Measurements from ENCODE around the gene RSPH1. TPM values are rescaled to one million over a fixed set of nuclear protein-coding genes. Genes with fewer than 3 reads are reported as not detected.

The RSPH1 gene
- total and polyA plus RNA-seq, 2 experiments from 2014 or later = 0.06 to 0.43 TPM

DNA sequence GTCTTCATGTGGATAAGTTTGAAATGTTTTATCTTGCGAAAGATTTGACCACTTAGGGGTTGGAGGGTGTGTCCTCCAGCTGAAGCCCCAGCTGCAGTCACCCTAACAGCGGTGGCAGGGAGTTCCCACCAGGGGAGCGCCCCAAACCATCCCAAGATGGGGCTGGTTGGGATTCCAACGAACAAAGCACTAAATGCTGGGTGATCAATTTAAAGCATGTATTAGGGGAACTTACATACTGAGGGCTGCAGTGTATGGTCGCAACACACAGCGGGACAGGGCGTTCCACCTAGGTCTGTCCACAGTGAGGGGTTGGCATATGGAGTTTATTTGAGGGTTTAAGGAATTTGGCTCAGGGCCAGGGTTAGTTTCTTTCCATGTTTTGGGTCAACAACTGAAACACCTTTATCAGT is 43.9 kb upstream of the RSPH1 start:
- no peaks in the 10 kb centered on the region for H3K4me1 ChIP-seq (ENCODE audit: low read depth)
- DNase-seq (ENCODE audit: low read depth in 1 of 2, low spot score in 1 of 2) = peak in 1 of 2 donors; percentile 38
- TF ChIP-seq, protein P1, sequence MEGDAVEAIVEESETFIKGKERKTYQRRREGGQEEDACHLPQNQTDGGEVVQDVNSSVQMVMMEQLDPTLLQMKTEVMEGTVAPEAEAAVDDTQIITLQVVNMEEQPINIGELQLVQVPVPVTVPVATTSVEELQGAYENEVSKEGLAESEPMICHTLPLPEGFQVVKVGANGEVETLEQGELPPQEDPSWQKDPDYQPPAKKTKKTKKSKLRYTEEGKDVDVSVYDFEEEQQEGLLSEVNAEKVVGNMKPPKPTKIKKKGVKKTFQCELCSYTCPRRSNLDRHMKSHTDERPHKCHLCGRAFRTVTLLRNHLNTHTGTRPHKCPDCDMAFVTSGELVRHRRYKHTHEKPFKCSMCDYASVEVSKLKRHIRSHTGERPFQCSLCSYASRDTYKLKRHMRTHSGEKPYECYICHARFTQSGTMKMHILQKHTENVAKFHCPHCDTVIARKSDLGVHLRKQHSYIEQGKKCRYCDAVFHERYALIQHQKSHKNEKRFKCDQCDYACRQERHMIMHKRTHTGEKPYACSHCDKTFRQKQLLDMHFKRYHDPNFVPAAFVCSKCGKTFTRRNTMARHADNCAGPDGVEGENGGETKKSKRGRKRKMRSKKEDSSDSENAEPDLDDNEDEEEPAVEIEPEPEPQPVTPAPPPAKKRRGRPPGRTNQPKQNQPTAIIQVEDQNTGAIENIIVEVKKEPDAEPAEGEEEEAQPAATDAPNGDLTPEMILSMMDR (IDR thresholded peaks at IDR 0.05; ENCODE audit: low read depth, low read length) = peak; percentile 12

DNA sequence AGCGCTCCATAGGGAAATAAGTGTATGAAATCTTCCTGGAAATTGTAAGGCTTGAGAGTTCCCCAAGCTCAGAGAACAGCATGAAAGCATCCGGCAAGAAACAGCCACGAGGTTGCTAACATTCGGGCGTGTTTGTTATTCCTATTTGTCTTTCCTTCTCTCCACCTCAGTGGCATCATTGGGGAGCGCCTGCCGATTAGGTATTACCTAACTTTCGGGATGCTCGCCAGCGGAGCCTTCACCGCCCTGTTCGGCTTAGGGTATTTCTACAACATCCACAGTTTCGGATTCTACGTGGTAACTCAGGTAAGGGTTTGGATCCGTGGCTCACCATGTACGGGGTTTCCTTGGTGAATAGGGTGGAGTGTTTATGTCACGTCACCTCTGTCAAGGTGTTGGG is 43.3 kb upstream of the RSPH1 start:
- H3K27me3 ChIP-seq = no peaks in the 10 kb centered on the region
- H3K36me3 ChIP-seq = no peaks in the 10 kb centered on the region
- H3K9me3 ChIP-seq (ENCODE audit: low read depth) = no peaks in the 10 kb centered on the region
- DNase-seq (ENCODE audit: low read depth in 1 of 2, low spot score in 1 of 2) = no peak
- no peak overlapping the region for H3K4me3 ChIP-seq
- no peaks in the 10 kb centered on the region for H3K4me1 ChIP-seq (ENCODE audit: low read depth)
- no peak overlapping the region for H3K27ac ChIP-seq
- TF ChIP-seq, protein P1 (IDR thresholded peaks at IDR 0.05; ENCODE audit: low read depth, low read length) = no peak

More for the DNA sequence above, 43.9 kb upstream of the RSPH1 start:
- no peaks in the 10 kb centered on the region for H3K36me3 ChIP-seq
- H3K9me3 ChIP-seq (ENCODE audit: low read depth) = no peaks in the 10 kb centered on the region
- H3K27ac ChIP-seq = no peak overlapping the region
- H3K4me3 ChIP-seq = no peak overlapping the region
- no peaks in the 10 kb centered on the region for H3K27me3 ChIP-seq

DNA sequence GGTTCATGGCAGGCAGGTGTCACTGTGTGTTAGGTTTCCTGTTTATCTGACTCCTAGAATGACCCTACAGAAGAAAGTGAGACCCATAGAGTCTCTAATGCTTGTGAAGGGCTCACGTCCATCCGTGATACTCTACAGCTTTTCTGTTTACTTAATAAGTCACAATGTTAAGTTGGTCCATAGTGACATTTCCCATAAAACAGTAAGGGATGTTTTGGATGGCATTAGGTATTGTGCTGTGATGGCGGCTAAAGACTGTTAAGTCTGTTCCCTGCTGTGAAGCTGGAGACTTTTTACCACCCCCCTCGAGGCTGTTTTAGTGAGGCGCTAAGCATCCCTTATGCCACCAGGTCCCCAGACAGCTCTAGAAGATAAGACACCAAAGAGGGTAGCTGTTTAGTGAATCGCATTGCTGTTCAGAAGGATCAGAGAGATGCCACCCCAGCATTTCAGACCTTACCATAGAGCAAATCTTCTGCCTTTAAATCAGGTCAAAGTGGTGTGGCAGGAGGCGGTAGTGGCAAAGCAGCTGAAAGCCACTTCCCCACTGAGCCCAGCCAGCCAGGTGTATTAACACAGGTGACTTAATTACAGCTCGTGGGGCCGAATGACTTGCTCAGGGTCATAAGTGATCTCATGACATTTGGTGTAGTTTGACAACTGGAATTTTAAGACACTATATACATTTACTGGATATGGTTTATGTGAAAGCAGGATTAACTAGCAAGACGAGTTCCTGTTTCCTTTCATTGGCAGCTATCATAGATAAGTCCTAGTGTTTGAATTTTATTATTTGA is 42.7 kb upstream of the RSPH1 start:
- Histone ChIP-seq H3K27me3 (no peaks in the 10 kb centered on the region), H3K9me3 (ENCODE audit: low read depth) (no peaks in the 10 kb centered on the region), H3K4me1 (ENCODE audit: low read depth) (no peaks in the 10 kb centered on the region), H3K27ac (no peak overlapping the region), H3K36me3 (no peaks in the 10 kb centered on the region), H3K4me3 (no peak overlapping the region)
- TF ChIP-seq, protein P1 (IDR thresholded peaks at IDR 0.05; ENCODE audit: low read depth, low read length) = no peak
- DNase-seq (ENCODE audit: low read depth in 1 of 2, low spot score in 1 of 2) = no peak

DNA sequence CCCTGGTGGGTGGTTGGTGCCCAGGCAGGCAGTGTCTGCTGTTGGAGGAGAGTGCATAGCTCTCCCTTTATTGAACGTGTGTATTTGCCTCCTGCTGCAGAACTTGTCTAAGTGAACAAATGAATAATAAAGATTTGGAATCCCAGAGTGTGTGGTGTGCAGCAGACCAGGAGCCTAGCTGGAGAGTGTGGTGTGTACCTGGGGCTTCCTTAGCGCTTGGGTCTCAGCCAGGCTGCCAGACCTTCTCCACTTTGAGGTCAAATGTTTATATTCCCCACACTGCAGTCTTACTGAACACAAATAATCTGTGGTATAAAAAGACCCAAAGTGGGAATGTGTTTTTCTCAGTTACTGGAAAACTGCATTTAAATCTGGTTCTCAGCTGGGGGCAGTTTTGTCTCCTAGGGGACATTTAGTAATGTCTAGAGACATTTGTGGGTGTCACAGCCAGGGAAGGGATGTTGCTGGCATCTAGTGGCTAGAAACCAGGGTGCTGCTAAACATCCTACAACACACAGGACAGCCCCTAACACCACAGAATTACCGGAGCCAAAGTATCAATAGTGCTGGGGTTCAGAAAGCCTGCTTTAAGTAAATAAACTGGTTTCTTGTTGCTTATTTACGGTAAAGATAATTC is 41.2 kb upstream of the RSPH1 start:
- Histone ChIP-seq H3K27me3 (no peaks in the 10 kb centered on the region), H3K4me3 (no peak overlapping the region), H3K9me3 (ENCODE audit: low read depth) (no peaks in the 10 kb centered on the region), H3K36me3 (no peaks in the 10 kb centered on the region), H3K27ac (no peak overlapping the region), H3K4me1 (ENCODE audit: low read depth) (no peaks in the 10 kb centered on the region)
- no peak for DNase-seq (ENCODE audit: low read depth in 1 of 2, low spot score in 1 of 2)
- TF ChIP-seq, protein P1 (IDR thresholded peaks at IDR 0.05; ENCODE audit: low read depth, low read length) = peak; percentile 29

DNA sequence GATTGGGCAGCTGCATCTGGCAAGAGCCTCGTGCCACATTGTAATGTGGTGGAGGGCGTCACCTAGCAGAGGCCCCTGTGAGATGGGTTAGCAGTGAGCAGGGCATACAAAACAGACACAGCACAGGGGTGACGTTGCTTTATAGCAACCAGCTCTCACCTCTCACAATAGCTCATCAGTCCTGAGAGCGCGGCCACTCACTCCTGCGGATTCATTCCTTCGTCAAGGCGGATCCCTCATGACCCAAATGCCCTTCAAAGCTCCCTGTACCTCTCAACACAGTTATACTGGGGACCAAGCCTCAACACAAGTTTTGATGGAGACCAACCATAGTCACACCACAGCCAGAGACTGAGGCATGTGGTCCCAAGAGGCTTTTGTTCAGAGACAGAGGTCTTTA is 40.6 kb upstream of the RSPH1 start:
- TF ChIP-seq, protein P1 (IDR thresholded peaks at IDR 0.05; ENCODE audit: low read depth, low read length) = no peak
- Histone ChIP-seq H3K9me3 (ENCODE audit: low read depth) (no peaks in the 10 kb centered on the region), H3K36me3 (no peaks in the 10 kb centered on the region)

More for the DNA sequence above, 40.6 kb upstream of the RSPH1 start:
- Histone ChIP-seq H3K27me3 (no peaks in the 10 kb centered on the region), H3K4me3 (no peak overlapping the region), H3K4me1 (ENCODE audit: low read depth) (no peaks in the 10 kb centered on the region), H3K27ac (no peak overlapping the region)
- DNase-seq (ENCODE audit: low read depth in 1 of 2, low spot score in 1 of 2) = no peak
